ENCODE data around the gene PIK3C2G.
A peak's percentile ranks its signal among the peaks of the same experiment; 100 is the strongest.

PIK3C2G gene

DNA sequence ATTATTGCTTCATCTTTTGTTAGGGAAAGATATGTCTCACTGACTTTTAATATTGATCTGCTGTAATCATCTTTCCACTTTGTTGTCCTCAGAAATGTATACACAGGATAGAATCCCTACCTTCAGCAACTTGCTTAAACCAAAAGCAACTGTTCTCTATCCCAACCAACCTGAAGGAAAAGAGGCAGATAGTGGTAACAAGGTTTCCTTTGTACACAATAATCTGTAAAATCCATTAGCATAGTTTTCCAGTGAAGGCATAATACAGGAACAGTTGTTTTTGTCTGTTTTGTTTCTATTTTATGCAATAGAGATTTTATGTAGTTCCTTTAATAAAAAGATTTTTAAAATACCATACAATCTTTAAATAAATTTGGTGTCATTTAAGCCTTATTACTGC, 170.5 kb downstream of the PIK3C2G start:
- no peak for DNase-seq (ENCODE audit: low read depth)
- H3K4me3 ChIP-seq (replicated peaks; ENCODE audit: low read depth, low read length): no peak overlapping the region
- TF ChIP-seq, protein P1, sequence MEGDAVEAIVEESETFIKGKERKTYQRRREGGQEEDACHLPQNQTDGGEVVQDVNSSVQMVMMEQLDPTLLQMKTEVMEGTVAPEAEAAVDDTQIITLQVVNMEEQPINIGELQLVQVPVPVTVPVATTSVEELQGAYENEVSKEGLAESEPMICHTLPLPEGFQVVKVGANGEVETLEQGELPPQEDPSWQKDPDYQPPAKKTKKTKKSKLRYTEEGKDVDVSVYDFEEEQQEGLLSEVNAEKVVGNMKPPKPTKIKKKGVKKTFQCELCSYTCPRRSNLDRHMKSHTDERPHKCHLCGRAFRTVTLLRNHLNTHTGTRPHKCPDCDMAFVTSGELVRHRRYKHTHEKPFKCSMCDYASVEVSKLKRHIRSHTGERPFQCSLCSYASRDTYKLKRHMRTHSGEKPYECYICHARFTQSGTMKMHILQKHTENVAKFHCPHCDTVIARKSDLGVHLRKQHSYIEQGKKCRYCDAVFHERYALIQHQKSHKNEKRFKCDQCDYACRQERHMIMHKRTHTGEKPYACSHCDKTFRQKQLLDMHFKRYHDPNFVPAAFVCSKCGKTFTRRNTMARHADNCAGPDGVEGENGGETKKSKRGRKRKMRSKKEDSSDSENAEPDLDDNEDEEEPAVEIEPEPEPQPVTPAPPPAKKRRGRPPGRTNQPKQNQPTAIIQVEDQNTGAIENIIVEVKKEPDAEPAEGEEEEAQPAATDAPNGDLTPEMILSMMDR (IDR thresholded peaks at IDR 0.05; ENCODE audit: low read length, missing control alignments): no peak

- DNase-seq (ENCODE audit: low read depth): no peak
- H3K4me3 ChIP-seq (replicated peaks; ENCODE audit: low read depth, low read length): no peak overlapping the region
- TF ChIP-seq, protein P1 (IDR thresholded peaks at IDR 0.05; ENCODE audit: low read length, missing control alignments): no peak
These were observed 170.9 kb downstream of the PIK3C2G start for GRCh38 chr12:18432206-18432605.

DNA sequence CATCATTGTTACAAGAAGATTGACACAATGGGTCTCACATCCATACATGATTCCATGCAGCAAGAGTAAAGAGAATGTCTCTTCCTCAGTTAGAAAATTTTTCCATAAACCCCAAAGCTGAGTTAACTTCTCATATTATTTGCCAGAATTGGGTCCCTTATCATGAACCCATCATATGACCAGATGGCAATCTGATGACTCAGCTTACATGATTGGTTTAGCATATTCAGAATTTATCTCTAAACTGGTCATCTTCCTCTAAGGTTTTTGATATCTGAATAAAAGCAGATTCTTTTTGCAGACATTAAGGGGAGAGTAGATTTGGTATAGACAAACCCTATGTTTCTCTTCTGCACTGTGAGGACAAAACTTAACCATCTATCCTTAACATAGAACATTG, 174.9 kb downstream of the PIK3C2G start:
- H3K4me3 ChIP-seq (replicated peaks; ENCODE audit: low read depth, low read length): no peak overlapping the region
- TF ChIP-seq, protein P1 (IDR thresholded peaks at IDR 0.05; ENCODE audit: low read length, missing control alignments): no peak
- DNase-seq (ENCODE audit: low read depth): no peak

DNA sequence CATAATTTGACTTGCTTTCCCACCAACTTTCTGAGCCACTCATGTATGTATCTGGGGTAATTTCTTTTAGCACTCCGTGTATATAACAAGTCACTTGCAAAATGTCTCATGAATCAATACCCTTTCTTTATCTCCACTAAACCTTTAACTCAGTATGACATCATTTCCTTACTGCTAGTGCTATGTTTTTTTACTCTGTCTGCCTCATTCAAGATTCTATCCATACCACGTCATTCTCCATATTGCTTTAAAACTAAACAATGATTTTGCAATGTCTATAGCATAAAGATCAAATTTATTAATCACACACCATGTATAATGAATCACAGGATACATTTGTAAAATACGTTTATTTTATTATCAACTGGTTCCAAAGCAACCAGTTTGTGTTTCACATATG, 178.2 kb downstream of the PIK3C2G start:
- DNase-seq (ENCODE audit: low read depth): peak; percentile 65
- H3K4me3 ChIP-seq (replicated peaks; ENCODE audit: low read depth, low read length): no peak overlapping the region
- TF ChIP-seq, protein P1 (IDR thresholded peaks at IDR 0.05; ENCODE audit: low read length, missing control alignments): no peak

DNA sequence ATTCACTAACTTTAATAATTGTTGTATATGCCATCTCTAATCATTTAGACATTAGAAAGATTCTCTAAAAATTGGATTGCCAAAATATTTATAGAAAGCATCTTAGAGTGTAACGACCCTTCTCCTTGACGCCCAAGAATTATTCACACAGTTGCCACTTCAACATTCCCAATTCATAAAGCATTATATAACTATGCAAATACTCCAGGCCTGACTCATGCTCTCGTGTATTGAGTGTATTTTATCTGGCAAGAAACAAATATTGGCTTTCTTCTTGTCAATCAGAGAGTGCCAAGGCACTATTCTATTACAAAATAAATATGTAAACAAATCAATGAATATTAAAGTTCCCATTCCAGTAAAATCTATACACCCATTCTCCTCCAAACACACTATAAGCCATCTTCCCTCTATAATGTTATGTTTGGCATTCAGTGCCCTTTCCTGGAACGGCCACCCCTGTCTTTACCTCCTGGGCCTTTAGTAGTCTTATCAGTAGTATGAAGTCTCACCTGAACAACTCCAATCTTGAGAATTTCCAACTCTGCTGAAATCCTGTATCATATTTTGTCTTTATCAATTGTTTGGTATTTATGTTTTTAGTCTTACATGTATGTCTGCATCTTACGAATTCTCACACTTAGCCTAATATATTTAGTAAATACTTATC, 182.6 kb downstream of the PIK3C2G start:
- peak; percentile 46 for DNase-seq (ENCODE audit: low read depth)
- H3K4me3 ChIP-seq (replicated peaks; ENCODE audit: low read depth, low read length): no peak overlapping the region
- TF ChIP-seq, protein P1 (IDR thresholded peaks at IDR 0.05; ENCODE audit: low read length, missing control alignments): no peak

DNA sequence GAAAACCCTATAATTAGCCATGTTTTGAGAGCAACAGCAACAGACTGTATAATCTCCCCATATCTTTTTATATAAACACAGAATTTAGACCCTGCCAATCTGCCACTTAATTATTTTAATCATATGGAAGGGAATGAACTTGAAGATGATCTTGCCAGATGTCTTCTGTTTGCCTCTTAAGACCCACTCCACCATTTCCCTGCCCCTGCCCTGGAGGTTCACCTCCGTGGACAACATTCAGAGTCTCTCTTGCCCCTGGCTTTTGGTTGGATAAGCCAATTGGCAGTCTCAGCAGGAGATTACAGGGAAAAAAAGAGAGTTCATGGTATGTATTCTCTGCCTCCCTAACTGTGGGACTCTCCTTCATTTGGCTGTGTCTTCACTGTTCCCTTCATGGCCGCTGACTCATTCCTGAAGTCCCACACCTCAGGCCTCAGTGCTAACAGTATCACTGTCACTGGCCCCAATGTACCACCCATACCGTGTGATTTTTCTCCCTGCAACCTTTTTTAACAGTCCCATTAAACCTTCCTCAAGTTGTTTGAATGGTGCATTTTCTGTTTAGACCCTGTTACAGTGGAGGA, 184.8 kb downstream of the PIK3C2G start:
- TF ChIP-seq, protein P1 (IDR thresholded peaks at IDR 0.05; ENCODE audit: low read length, missing control alignments): no peak
- H3K4me3 ChIP-seq (replicated peaks; ENCODE audit: low read depth, low read length): no peak overlapping the region
- no peak for DNase-seq (ENCODE audit: low read depth)

DNA sequence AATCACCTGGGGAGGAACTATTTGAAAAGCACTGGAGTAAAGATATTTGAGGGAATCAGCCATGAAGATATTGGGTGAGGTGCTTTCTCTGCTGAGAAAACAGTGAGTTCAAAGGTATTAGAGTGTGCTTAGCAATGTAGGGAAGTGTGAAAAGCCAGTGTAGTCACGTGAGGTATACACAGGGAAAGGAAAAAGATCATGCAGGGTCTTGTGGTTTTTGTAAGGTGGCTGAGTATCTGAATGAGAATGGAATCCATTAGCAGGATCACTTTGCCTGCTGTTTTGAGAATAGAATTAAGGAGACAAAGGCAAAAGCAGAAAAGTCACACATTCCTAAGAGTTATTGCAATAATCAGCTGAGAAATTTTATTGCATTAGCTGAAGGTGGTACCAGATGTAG, 193.0 kb downstream of the PIK3C2G start:
- DNase-seq (ENCODE audit: low read depth): no peak
- TF ChIP-seq, protein P1 (IDR thresholded peaks at IDR 0.05; ENCODE audit: low read length, missing control alignments): no peak
- H3K4me3 ChIP-seq (replicated peaks; ENCODE audit: low read depth, low read length): no peak overlapping the region
